Measurements from ENCODE around the gene UBE3D.

DNA sequence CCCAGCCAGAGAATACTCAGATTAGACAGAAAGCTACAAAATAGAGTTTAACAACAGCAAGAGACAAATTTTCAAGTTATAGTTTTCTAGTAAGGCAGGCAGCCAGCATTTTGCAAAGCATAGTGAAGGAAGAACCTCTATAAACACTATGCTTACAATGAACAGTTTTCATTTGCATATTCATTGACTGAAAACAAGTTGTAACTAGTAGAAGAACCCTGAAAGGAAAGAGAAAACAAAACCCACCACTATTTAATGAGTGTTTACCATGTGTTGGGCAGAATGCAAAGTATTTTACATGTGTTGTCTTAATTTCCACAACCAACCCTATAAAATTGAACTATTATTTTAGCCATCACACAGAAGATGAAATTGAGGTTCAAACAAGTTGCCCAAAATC lies 196.1 kb downstream of the UBE3D start:
- TF ChIP-seq EZH2 (IDR thresholded peaks at IDR 0.05; ENCODE audit: borderline replicate concordance, insufficient read depth, low read depth, low read length, poor library complexity, severe bottlenecking), result no peak
- no peak for TF ChIP-seq CTCF (IDR thresholded peaks at IDR 0.05)

All from B cell (primary cell).